A673 (cell line): Measurements from ENCODE around the gene ERMAP. TPM values are rescaled to one million over a fixed set of nuclear protein-coding genes. Genes with fewer than 3 reads are reported as not detected.
A peak's percentile ranks its signal among the peaks of the same experiment; 100 is the strongest.

Experiments used
- BruUV-seq: library from RNA; stranded (reverse); fragments of 400-500 nt; replicated peaks from 2 replicates; lab custom pipeline; 2021; lab: Mats Ljungman, UMichigan
- CTCF ChIA-PET: fragments of 300-600 bp; sonication (Branson Sonifier 250); formaldehyde crosslinking; loops from one replicate; lab custom pipeline; 2022; ENCODE audit warnings: antibody characterized with exemption; lab: Charles Lee
- POLR2A ChIA-PET: fragments of 300-600 bp; sonication (Branson Sonifier 250); formaldehyde crosslinking; loops from one replicate; lab custom pipeline; 2022; ENCODE audit warnings: antibody characterized with exemption; ENCODE audit not compliant: low non-redundant PET; lab: Charles Lee
- DNase-seq: peaks from one replicate; pipeline ENCODE4 v3.0.0-alpha.2; 2015; ENCODE audit warnings: low spot score
- H3K27ac ChIP-seq: fragments of 200-600 bp; sonication (generic); 2 replicates; pipeline ENCODE4 v1.5.1; 2016; ENCODE audit warnings: mixed run types, low read depth, mild to moderate bottlenecking, mixed read lengths, antibody characterized with exemption, low read length; ENCODE audit not compliant: poor library complexity, severe bottlenecking
- H3K27me3 ChIP-seq: fragments of 200-600 bp; sonication (generic); replicated peaks from 2 replicates; pipeline ENCODE4 v1.6.1; 2017; ENCODE audit warnings: mixed run types, low read depth, mild to moderate bottlenecking, mixed read lengths, antibody characterized with exemption, low read length; ENCODE audit not compliant: insufficient read depth, poor library complexity
- H3K36me3 ChIP-seq: fragments of 200-600 bp; sonication (generic); 2 replicates; pipeline ENCODE4 v1.6.1; 2016; ENCODE audit warnings: mixed run types, mild to moderate bottlenecking, mixed read lengths, antibody characterized with exemption, low read length; ENCODE audit not compliant: insufficient read depth, poor library complexity, severe bottlenecking
- H3K4me1 ChIP-seq: fragments of 200-600 bp; sonication (generic); 2 replicates; pipeline ENCODE4 v1.6.1; 2017; ENCODE audit warnings: mixed run types, mild to moderate bottlenecking, mixed read lengths, antibody characterized with exemption, low read length; ENCODE audit not compliant: insufficient read depth, poor library complexity, severe bottlenecking
- H3K4me3 ChIP-seq: fragments of 200-600 bp; sonication (generic); 2 replicates; pipeline ENCODE4 v1.5.1; 2016; ENCODE audit warnings: low read depth, mixed run types, mild to moderate bottlenecking, mixed read lengths, low read length; ENCODE audit not compliant: poor library complexity, severe bottlenecking
- H3K9me3 ChIP-seq: fragments of 200-600 bp; sonication (generic); 2 replicates; pipeline ENCODE4 v1.6.1; 2016; ENCODE audit warnings: mixed run types, low read depth, mild to moderate bottlenecking, mixed read lengths, antibody characterized with exemption, low read length; ENCODE audit not compliant: poor library complexity, severe bottlenecking
- CTCF ChIP-seq: fragments of 300-800, 200-600 bp; sonication (generic); conservative IDR thresholded peaks from 2 replicates; pipeline ENCODE4 v1.5.1; 2017; ENCODE audit warnings: low read depth, mild to moderate bottlenecking, antibody characterized with exemption, low read length, moderate library complexity, mixed read lengths
- EZH2 ChIP-seq: fragments of 200-600 bp; sonication (generic); IDR thresholded peaks from 2 replicates; pipeline ENCODE4 v1.6.1; 2017; ENCODE audit warnings: borderline replicate concordance, low read depth, mild to moderate bottlenecking, mixed read lengths, antibody characterized with exemption, low read length; ENCODE audit not compliant: poor library complexity, severe bottlenecking
- intact Hi-C: fragments of 100-400 bp; cut with micrococcal nuclease; formaldehyde crosslinking; loops from one replicate; pipeline ENCODE4 v1.10.0; 2022; ENCODE audit not compliant: unreplicated experiment
- total RNA-seq: library from RNA; stranded (reverse); gene quantifications from 2 replicates; pipeline ENCODE4 v1.2.3, GENCODE V29; 2021

Gene ERMAP
- total RNA-seq, 1 experiment from 2014 or later: 3.0 TPM

GRCh38 chr1:42820813-42821212, 3.9 kb downstream of the ERMAP start:
- no peak overlapping the region for H3K27ac ChIP-seq
- H3K27me3 ChIP-seq: no peaks in the 10 kb centered on the region
- intact Hi-C loops: no loop called here
- no peak for TF ChIP-seq CTCF
- no peak for TF ChIP-seq EZH2
- H3K4me1 ChIP-seq: peaks cover 42% of the 10 kb centered on the region
- H3K9me3 ChIP-seq: no peaks in the 10 kb centered on the region
- no peak for DNase-seq
- no peaks in the 10 kb centered on the region for H3K36me3 ChIP-seq
- ChIA-PET POLR2A (no interaction called here), CTCF (interaction anchor here (0.5 kb wide), 1 partner anchor 152 kb away, joined by 5 read pairs; no protein-coding TSS in a partner anchor)
- no TSS peak for BruUV-seq
- H3K4me3 ChIP-seq: no peak overlapping the region

- intact Hi-C loops: no loop called here
- Histone ChIP-seq H3K4me3 (no peak overlapping the region), H3K27ac (no peak overlapping the region), H3K27me3 (no peaks in the 10 kb centered on the region), H3K9me3 (no peaks in the 10 kb centered on the region), H3K36me3 (no peaks in the 10 kb centered on the region), H3K4me1 (peaks cover 35% of the 10 kb centered on the region)
- no TSS peak for BruUV-seq
- ChIA-PET CTCF (no interaction called here), POLR2A (no interaction called here)
- DNase-seq: no peak
- TF ChIP-seq EZH2 (no peak), CTCF (no peak)
Measured at GRCh38 chr1:42821690-42822089, 4.8 kb downstream of the ERMAP start.

GRCh38 chr1:42822800-42823392, 6.0 kb downstream of the ERMAP start:
- Histone ChIP-seq H3K27me3 (no peaks in the 10 kb centered on the region), H3K36me3 (no peaks in the 10 kb centered on the region), H3K27ac (peak overlapping the region; percentile 55), H3K9me3 (no peaks in the 10 kb centered on the region), H3K4me1 (peaks cover 35% of the 10 kb centered on the region), H3K4me3 (no peak overlapping the region)
- ChIA-PET CTCF (no interaction called here), POLR2A (no interaction called here)
- intact Hi-C loops: no loop called here
- peak; percentile 66 for DNase-seq
- TF ChIP-seq CTCF: no peak
- TF ChIP-seq EZH2: no peak
- BruUV-seq: no TSS peak
